Testis (tissue), 2 donors: Measurements from ENCODE around the gene MUC13.

ENCODE experiments used
- CTCF ChIP-seq, 3 experiments: fragments of 450-650 bp in 2 of 3; fragments of 200-600 bp in 1 of 3; sonication (generic) in 1 of 3; IDR thresholded peaks; one replicate each; pipeline ENCODE4 v1.5.1; 2016 to 2019; ENCODE audit warnings: antibody characterized with exemption in 3 of 3, mild to moderate bottlenecking in 2 of 3, moderate library complexity in 1 of 3
- POLR2A ChIP-seq: fragments of 450-650 bp; IDR thresholded peaks from one replicate; pipeline ENCODE4 v1.6.1; 2017; ENCODE audit warnings: antibody characterized with exemption, mild to moderate bottlenecking, moderate library complexity

- no peak for TF ChIP-seq CTCF (IDR thresholded peaks at IDR 0.05)
- no peak for TF ChIP-seq POLR2A
Measured at GRCh38 chr3:124960105-124960504, 25.6 kb upstream of the MUC13 start.
